DMS 273 (cell line): ENCODE measurements around the gene CFB.
"Not testable (repeated sequence)": the region's sequence is repeated elsewhere in the genome, so short reads cannot be mapped to it uniquely, and the experiment has no call there.

Source experiments
- DNase-seq: peaks from one replicate; lab custom pipeline; 2025; ENCODE audit not compliant: unreplicated experiment; lab: John Stamatoyannopoulos, UW

Gene CFB

GRCh38 chr6:31945507-31946369 is at the start of gene CFB:
TSS of gene CFB (plus strand) at chr6:31946095. CDS start at chr6:31946222, 127 bp downstream.
- peak; percentile 49 for DNase-seq

- no peak for DNase-seq
These were observed 49.4 kb upstream of the CFB start for GRCh38 chr6:31896493-31896855.

- DNase-seq = peak; percentile 51
These were observed 48.9 kb upstream of the CFB start for GRCh38 chr6:31896856-31897611.

GRCh38 chr6:31897612-31898382 is 48.1 kb upstream of the CFB start, which contains the start of gene EHMT2:
TSS of gene EHMT2 (minus strand) at chr6:31897698. CDS start at chr6:31897677, 21 bp downstream.
- DNase-seq = peak; percentile 95

- peak; percentile 73 for DNase-seq
These were observed 47.4 kb upstream of the CFB start for GRCh38 chr6:31898383-31899011.

GRCh38 chr6:31899215-31899614 is 46.7 kb upstream of the CFB start:
- no peak for DNase-seq

- no peak for DNase-seq
These were observed 45.8 kb upstream of the CFB start for GRCh38 chr6:31899882-31900722.

- DNase-seq = peak; percentile 30
These were observed 44.9 kb upstream of the CFB start for GRCh38 chr6:31900917-31901414.

- peak; percentile 78 for DNase-seq
These were observed 44.4 kb upstream of the CFB start for GRCh38 chr6:31901415-31901952.

GRCh38 chr6:31901953-31902643 is 43.8 kb upstream of the CFB start, which contains the start of gene ZBTB12:
TSS of gene ZBTB12 (minus strand) at chr6:31902086. CDS start at chr6:31901305, 781 bp downstream.
- DNase-seq = peak; percentile 98

GRCh38 chr6:31903957-31904356 is 41.9 kb upstream of the CFB start:
- no peak for DNase-seq

GRCh38 chr6:31905041-31905440 is 40.9 kb upstream of the CFB start:
- no peak for DNase-seq

GRCh38 chr6:31906122-31906521 is 39.8 kb upstream of the CFB start:
- DNase-seq = no peak

GRCh38 chr6:31906727-31907126 is 39.2 kb upstream of the CFB start:
- not testable (repeated sequence) for DNase-seq

- no peak for DNase-seq
These were observed 38.6 kb upstream of the CFB start for GRCh38 chr6:31907158-31907813.

- not testable (repeated sequence) for DNase-seq
These were observed 37.6 kb upstream of the CFB start for GRCh38 chr6:31908255-31908654.

- no peak for DNase-seq
These were observed 37.1 kb upstream of the CFB start for GRCh38 chr6:31908791-31909190.

GRCh38 chr6:31909298-31909697 is 36.6 kb upstream of the CFB start:
- not testable (repeated sequence) for DNase-seq
